Measurements from ENCODE around the gene CNIH4.
A peak's percentile ranks its signal among the peaks of the same experiment; 100 is the strongest.
"Not testable (repeated sequence)": the region's sequence is repeated elsewhere in the genome, so short reads cannot be mapped to it uniquely, and the experiment has no call there.

Gene CNIH4

DNA sequence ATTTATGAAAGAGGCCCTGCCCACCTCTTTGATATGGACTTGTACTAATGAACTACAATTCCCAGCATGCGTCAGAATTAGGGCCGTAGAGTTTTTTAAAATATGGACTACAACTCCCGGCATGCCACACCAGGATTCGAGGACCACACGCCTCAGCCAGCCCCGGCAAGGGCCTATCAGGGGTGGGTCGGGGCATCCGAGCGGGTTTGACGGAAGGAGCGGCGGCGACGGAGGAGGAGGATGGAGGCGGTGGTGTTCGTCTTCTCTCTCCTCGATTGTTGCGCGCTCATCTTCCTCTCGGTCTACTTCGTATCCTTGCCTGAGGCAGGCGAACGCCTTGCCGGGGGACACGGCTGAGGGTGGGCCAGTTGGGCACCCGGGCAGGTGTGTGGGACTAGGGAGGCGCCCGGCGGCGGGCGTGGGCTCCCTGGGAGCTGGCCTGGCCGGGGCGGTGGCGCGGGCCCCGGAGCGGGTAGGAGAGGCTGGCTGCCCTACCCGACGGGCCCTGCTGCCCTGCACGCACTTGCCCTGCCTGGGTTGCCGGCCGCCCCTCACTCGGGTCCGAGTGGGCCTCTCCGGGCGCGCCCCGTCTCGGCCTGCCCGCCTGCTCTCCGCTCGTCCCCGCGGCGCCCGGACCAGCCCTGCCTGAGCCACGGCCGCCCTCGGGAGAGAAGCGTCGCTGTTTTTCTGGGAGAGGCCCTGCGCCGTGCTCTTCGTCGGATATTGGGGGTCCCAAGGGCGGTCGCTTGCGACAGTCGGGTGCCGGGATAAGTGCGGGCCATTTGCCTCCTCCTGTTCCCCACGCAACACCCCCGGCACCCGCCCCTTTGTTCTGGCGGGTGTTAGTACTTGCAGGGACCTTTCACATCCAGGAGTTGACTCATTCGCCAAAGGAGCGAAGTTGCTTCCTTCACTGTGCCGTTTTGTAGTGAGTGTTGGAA, at the start of gene CNIH4:
TSS of gene CNIH4 (plus strand) at position 195 of the 941 bp plus-strand sequence. CDS start at position 241, 46 bp downstream.
- Histone ChIP-seq H3K27ac (ENCODE audit: low read length) (no peak within 1 kb of the TSS), H3K9me2 (replicated peaks; ENCODE audit: insufficient read depth, low read length) (no peaks in the 10 kb centered on the region), H3K36me3 (replicated peaks; ENCODE audit: insufficient read depth, low read length) (no peaks in the 10 kb centered on the region), H3K79me2 (ENCODE audit: low read length) (peaks cover 45% of the 10 kb centered on the region), H3K4me2 (ENCODE audit: low read depth, low read length) (peak within 1 kb of the TSS; percentile 88), H3K4me1 (ENCODE audit: low read length) (peaks cover 9% of the 10 kb centered on the region), H3K9me3 (replicated peaks; ENCODE audit: insufficient read depth, low read length) (no peaks in the 10 kb centered on the region), H3K4me3 (ENCODE audit: low read length) (peak within 1 kb of the TSS; percentile 81), H3K27me3 (replicated peaks; ENCODE audit: insufficient read depth, low read length) (no peaks in the 10 kb centered on the region), H3K9ac (ENCODE audit: low read length) (peak within 1 kb of the TSS; percentile 55), H4K20me1 (ENCODE audit: insufficient read depth, low read length) (no peaks in the 10 kb centered on the region), H2AFZ (ENCODE audit: low read length) (peak within 1 kb of the TSS; percentile 80), H3F3A (ENCODE audit: insufficient read depth, low read length) (no peaks in the 10 kb centered on the region)
- TF ChIP-seq EZH2 (optimal IDR thresholded peaks at IDR 0.05; ENCODE audit: low read depth, low read length), result no peak
- DNase-seq, result peak; percentile 99

GRCh38 chr1:224308064-224308463, 48.6 kb upstream of the CNIH4 start:
- H3K4me1 ChIP-seq (ENCODE audit: low read length), result no peaks in the 10 kb centered on the region
- no peak overlapping the region for H3K27ac ChIP-seq (ENCODE audit: low read length)
- no peak overlapping the region for H2AFZ ChIP-seq (ENCODE audit: low read length)
- H3K27me3 ChIP-seq (replicated peaks; ENCODE audit: insufficient read depth, low read length), result no peaks in the 10 kb centered on the region
- H3K79me2 ChIP-seq (ENCODE audit: low read length), result no peaks in the 10 kb centered on the region
- H3F3A ChIP-seq (ENCODE audit: insufficient read depth, low read length), result no peaks in the 10 kb centered on the region
- no peak for DNase-seq
- H4K20me1 ChIP-seq (ENCODE audit: insufficient read depth, low read length), result no peaks in the 10 kb centered on the region
- no peak overlapping the region for H3K9ac ChIP-seq (ENCODE audit: low read length)
- peaks cover 10% of the 10 kb centered on the region; the same call in 1 of the 2 replicates for H3K36me3 ChIP-seq (replicated peaks; ENCODE audit: insufficient read depth, low read length)
- TF ChIP-seq EZH2phosphoT487 (IDR thresholded peaks at IDR 0.05; ENCODE audit: low read length) (no peak), EZH2 (optimal IDR thresholded peaks at IDR 0.05; ENCODE audit: low read depth, low read length) (no peak)
- TF ChIP-seq, protein P1, sequence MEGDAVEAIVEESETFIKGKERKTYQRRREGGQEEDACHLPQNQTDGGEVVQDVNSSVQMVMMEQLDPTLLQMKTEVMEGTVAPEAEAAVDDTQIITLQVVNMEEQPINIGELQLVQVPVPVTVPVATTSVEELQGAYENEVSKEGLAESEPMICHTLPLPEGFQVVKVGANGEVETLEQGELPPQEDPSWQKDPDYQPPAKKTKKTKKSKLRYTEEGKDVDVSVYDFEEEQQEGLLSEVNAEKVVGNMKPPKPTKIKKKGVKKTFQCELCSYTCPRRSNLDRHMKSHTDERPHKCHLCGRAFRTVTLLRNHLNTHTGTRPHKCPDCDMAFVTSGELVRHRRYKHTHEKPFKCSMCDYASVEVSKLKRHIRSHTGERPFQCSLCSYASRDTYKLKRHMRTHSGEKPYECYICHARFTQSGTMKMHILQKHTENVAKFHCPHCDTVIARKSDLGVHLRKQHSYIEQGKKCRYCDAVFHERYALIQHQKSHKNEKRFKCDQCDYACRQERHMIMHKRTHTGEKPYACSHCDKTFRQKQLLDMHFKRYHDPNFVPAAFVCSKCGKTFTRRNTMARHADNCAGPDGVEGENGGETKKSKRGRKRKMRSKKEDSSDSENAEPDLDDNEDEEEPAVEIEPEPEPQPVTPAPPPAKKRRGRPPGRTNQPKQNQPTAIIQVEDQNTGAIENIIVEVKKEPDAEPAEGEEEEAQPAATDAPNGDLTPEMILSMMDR (IDR thresholded peaks at IDR 0.05; ENCODE audit: low read length), result no peak
- no peaks in the 10 kb centered on the region for H3K9me3 ChIP-seq (replicated peaks; ENCODE audit: insufficient read depth, low read length)
- H3K4me2 ChIP-seq (ENCODE audit: low read depth, low read length), result no peak overlapping the region
- no peak overlapping the region for H3K4me3 ChIP-seq (ENCODE audit: low read length)
- H3K9me2 ChIP-seq (replicated peaks; ENCODE audit: insufficient read depth, low read length), result no peaks in the 10 kb centered on the region

- not testable (repeated sequence) for H3K27me3 ChIP-seq (replicated peaks; ENCODE audit: insufficient read depth, low read length); H3K27ac ChIP-seq (ENCODE audit: low read length); H3K4me2 ChIP-seq (ENCODE audit: low read depth, low read length); DNase-seq; H3K4me1 ChIP-seq (ENCODE audit: low read length); H4K20me1 ChIP-seq (ENCODE audit: insufficient read depth, low read length); H3K4me3 ChIP-seq (ENCODE audit: low read length); H2AFZ ChIP-seq (ENCODE audit: low read length); H3K79me2 ChIP-seq (ENCODE audit: low read length); H3F3A ChIP-seq (ENCODE audit: insufficient read depth, low read length); H3K9me3 ChIP-seq (replicated peaks; ENCODE audit: insufficient read depth, low read length); H3K9ac ChIP-seq (ENCODE audit: low read length); H3K9me2 ChIP-seq (replicated peaks; ENCODE audit: insufficient read depth, low read length)
- peaks cover 14% of the 10 kb centered on the region for H3K36me3 ChIP-seq (replicated peaks; ENCODE audit: insufficient read depth, low read length)
These were observed 45.2 kb upstream of the CNIH4 start for GRCh38 chr1:224311503-224311902.

GRCh38 chr1:224312025-224312424, 44.7 kb upstream of the CNIH4 start:
- H3K27me3 ChIP-seq (replicated peaks; ENCODE audit: insufficient read depth, low read length), result no peaks in the 10 kb centered on the region
- DNase-seq, result no peak
- no peaks in the 10 kb centered on the region for H3K9me3 ChIP-seq (replicated peaks; ENCODE audit: insufficient read depth, low read length)
- peaks cover 14% of the 10 kb centered on the region for H3K36me3 ChIP-seq (replicated peaks; ENCODE audit: insufficient read depth, low read length)
- TF ChIP-seq, protein P1 (IDR thresholded peaks at IDR 0.05; ENCODE audit: low read length), result no peak
- no peak for TF ChIP-seq EZH2phosphoT487 (IDR thresholded peaks at IDR 0.05; ENCODE audit: low read length)
- no peak for TF ChIP-seq EZH2 (optimal IDR thresholded peaks at IDR 0.05; ENCODE audit: low read depth, low read length)
- H3K4me1 ChIP-seq (ENCODE audit: low read length), result no peaks in the 10 kb centered on the region
- H3K4me3 ChIP-seq (ENCODE audit: low read length), result no peak overlapping the region
- H3F3A ChIP-seq (ENCODE audit: insufficient read depth, low read length), result no peaks in the 10 kb centered on the region
- no peak overlapping the region for H2AFZ ChIP-seq (ENCODE audit: low read length)
- H4K20me1 ChIP-seq (ENCODE audit: insufficient read depth, low read length), result no peaks in the 10 kb centered on the region
- 0 out of 2 replicates have a peak, but pooled peaks cover 6% of the 10 kb centered on the region for H3K79me2 ChIP-seq (ENCODE audit: low read length)
- H3K27ac ChIP-seq (ENCODE audit: low read length), result no peak overlapping the region
- no peaks in the 10 kb centered on the region for H3K9me2 ChIP-seq (replicated peaks; ENCODE audit: insufficient read depth, low read length)
- H3K4me2 ChIP-seq (ENCODE audit: low read depth, low read length), result no peak overlapping the region
- H3K9ac ChIP-seq (ENCODE audit: low read length), result no peak overlapping the region

Measured in MM.1S (cell line).